CD8-positive, alpha-beta memory T cell (primary cell): ENCODE results near the gene CTNNBL1. TPM values are rescaled to one million over a fixed set of nuclear protein-coding genes. Genes with fewer than 3 reads are reported as not detected.
A peak's percentile ranks its signal among the peaks of the same experiment; 100 is the strongest.
"Not testable (repeated sequence)": the region's sequence is repeated elsewhere in the genome, so short reads cannot be mapped to it uniquely, and the experiment has no call there.

Experiments used
- CTCF ChIA-PET: fragments of 350-600 bp; sonication (Branson Sonifier 250); formaldehyde crosslinking; loops from one replicate; lab custom pipeline; 2021; ENCODE audit warnings: antibody characterized with exemption; lab: Charles Lee
- POLR2A ChIA-PET: fragments of 350-600 bp; sonication (Branson Sonifier 250); formaldehyde crosslinking; loops from one replicate; lab custom pipeline; 2021; ENCODE audit warnings: antibody characterized with exemption; lab: Charles Lee
- DNase-seq, 5 donors: peaks; one replicate each; pipeline versions ENCODE4 v3.0.0 to v3.0.0-alpha.2; 2020 to 2022; ENCODE audit warnings: mixed read lengths in 1 of 5
- H3K27ac ChIP-seq: one replicate; pipeline ENCODE4 v1.7.0; 2013; ENCODE audit warnings: low read depth, mild to moderate bottlenecking, low read length, moderate library complexity
- H3K27me3 ChIP-seq: 2 replicates; pipeline ENCODE4 v1.7.0; 2013; ENCODE audit warnings: low read length, mild to moderate bottlenecking; ENCODE audit not compliant: insufficient read depth, poor library complexity, severe bottlenecking
- H3K36me3 ChIP-seq: 2 replicates; pipeline ENCODE4 v1.7.0; 2013; ENCODE audit warnings: mild to moderate bottlenecking, low read length, moderate library complexity; ENCODE audit not compliant: insufficient read depth
- H3K4me1 ChIP-seq: 2 replicates; pipeline ENCODE4 v1.7.0; 2013; ENCODE audit warnings: mild to moderate bottlenecking, low read length, moderate library complexity; ENCODE audit not compliant: insufficient read depth
- H3K4me3 ChIP-seq: 2 replicates; pipeline ENCODE4 v1.7.0; 2013; ENCODE audit warnings: mild to moderate bottlenecking, low read length
- H3K9me3 ChIP-seq: 2 replicates; pipeline ENCODE4 v1.7.0; 2013; ENCODE audit warnings: mild to moderate bottlenecking, low read length
- H3K27ac Mint-ChIP-seq, 8 donors: one replicate each; pipeline ENCODE4 v1.8.0; 2020 to 2021; ENCODE audit warnings: mixed read lengths in 8 of 8, mild to moderate bottlenecking in 6 of 8, inconsistent platforms in 3 of 8, moderate library complexity in 3 of 8
- H3K27me3 Mint-ChIP-seq, 2 donors: one replicate each; pipeline ENCODE4 v1.8.0; 2020 to 2021; ENCODE audit warnings: mixed read lengths in 2 of 2, mild to moderate bottlenecking in 1 of 2, moderate library complexity in 1 of 2
- H3K36me3 Mint-ChIP-seq, 3 donors: one replicate each; pipeline ENCODE4 v1.8.0; 2020 to 2021; ENCODE audit warnings: mixed read lengths in 3 of 3, inconsistent platforms in 1 of 3, mild to moderate bottlenecking in 1 of 3
- H3K4me1 Mint-ChIP-seq, 3 donors: one replicate each; pipeline ENCODE4 v1.8.0; 2020 to 2021; ENCODE audit warnings: mixed read lengths in 3 of 3, inconsistent platforms in 1 of 3, mild to moderate bottlenecking in 1 of 3
- H3K4me3 Mint-ChIP-seq, 7 donors: one replicate each; pipeline ENCODE4 v1.8.0; 2020 to 2021; ENCODE audit warnings: mixed read lengths in 7 of 7, mild to moderate bottlenecking in 6 of 7, moderate library complexity in 4 of 7, inconsistent platforms in 2 of 7
- H3K9me3 Mint-ChIP-seq, 5 donors: one replicate each; pipeline ENCODE4 v1.8.0; 2020 to 2022; ENCODE audit warnings: mixed read lengths in 5 of 5, mild to moderate bottlenecking in 3 of 5, moderate library complexity in 2 of 5, inconsistent platforms in 1 of 5
- polyA plus RNA-seq: library from polyadenylated mRNA; unstranded; fragments of 300-500 nt; fragmentation: Illumina TruSeq; gene quantifications from one replicate; pipeline ENCODE4 v1.2.3, GENCODE V29; 2021
- total RNA-seq, 2 experiments: library from RNA; stranded (reverse); gene quantifications; one replicate each; pipeline ENCODE4 v1.2.3, GENCODE V29; 2021

CTNNBL1 gene
- total and polyA plus RNA-seq, 3 experiments from 2014 or later = 86.8 to 97.8 (median 88.9) TPM

GRCh38 chr20:37697314-37697713, 3.5 kb downstream of the CTNNBL1 start:
- Mint-ChIP-seq H3K4me1 (peaks cover 33 to 61% (median 59%) of the 10 kb centered on the region in 3 donors), H3K9me3 (no peaks in the 10 kb centered on the region), H3K27me3 (no peaks in the 10 kb centered on the region), H3K27ac (peak overlapping the region in 2 of 8 donors; percentile 11 to 42), H3K36me3 (peaks cover 0 to 23% (median 0%) of the 10 kb centered on the region in 3 donors), H3K4me3 (no peak overlapping the region)
- H3K27me3 ChIP-seq = no peaks in the 10 kb centered on the region
- no peaks in the 10 kb centered on the region for H3K36me3 ChIP-seq
- ChIA-PET CTCF (no interaction called here), POLR2A (no interaction called here)
- DNase-seq = no peak
- H3K4me3 ChIP-seq = no peak overlapping the region
- peaks cover 14% of the 10 kb centered on the region for H3K4me1 ChIP-seq
- no peak overlapping the region for H3K27ac ChIP-seq
- no peaks in the 10 kb centered on the region for H3K9me3 ChIP-seq

GRCh38 chr20:37699202-37699601, 5.4 kb downstream of the CTNNBL1 start:
- ChIA-PET POLR2A (no interaction called here), CTCF (no interaction called here)
- Mint-ChIP-seq H3K27me3 (no peaks in the 10 kb centered on the region), H3K9me3 (no peaks in the 10 kb centered on the region), H3K4me3 (no peak overlapping the region), H3K36me3 (peaks cover 0 to 16% (median 2%) of the 10 kb centered on the region in 3 donors), H3K4me1 (peaks cover 26 to 54% (median 48%) of the 10 kb centered on the region in 3 donors), H3K27ac (no peak overlapping the region)
- DNase-seq = no peak
- H3K27me3 ChIP-seq = no peaks in the 10 kb centered on the region
- peaks cover 13% of the 10 kb centered on the region for H3K4me1 ChIP-seq
- H3K4me3 ChIP-seq = no peak overlapping the region
- no peak overlapping the region for H3K27ac ChIP-seq
- H3K9me3 ChIP-seq = no peaks in the 10 kb centered on the region
- no peaks in the 10 kb centered on the region for H3K36me3 ChIP-seq

GRCh38 chr20:37700301-37700700, 6.5 kb downstream of the CTNNBL1 start:
- no peak overlapping the region for H3K4me3 Mint-ChIP-seq
- H3K36me3 Mint-ChIP-seq = peaks cover 0 to 14% (median 2%) of the 10 kb centered on the region in 3 donors
- CTCF ChIA-PET = no interaction called here
- H3K9me3 Mint-ChIP-seq = no peaks in the 10 kb centered on the region
- no peak for DNase-seq
- no peak overlapping the region for H3K27ac ChIP-seq
- H3K4me3 ChIP-seq = no peak overlapping the region
- peaks cover 3% of the 10 kb centered on the region for H3K4me1 ChIP-seq
- H3K27ac Mint-ChIP-seq = no peak overlapping the region
- peaks cover 20 to 52% (median 42%) of the 10 kb centered on the region in 3 donors for H3K4me1 Mint-ChIP-seq
- POLR2A ChIA-PET = no interaction called here
- no peaks in the 10 kb centered on the region for H3K9me3 ChIP-seq
- no peaks in the 10 kb centered on the region for H3K36me3 ChIP-seq
- no peaks in the 10 kb centered on the region for H3K27me3 Mint-ChIP-seq
- no peaks in the 10 kb centered on the region for H3K27me3 ChIP-seq

- H3K9me3 Mint-ChIP-seq, H3K27me3 Mint-ChIP-seq, CTCF ChIA-PET, H3K27ac ChIP-seq, H3K4me3 Mint-ChIP-seq, DNase-seq, POLR2A ChIA-PET, H3K27ac Mint-ChIP-seq, H3K36me3 ChIP-seq, H3K27me3 ChIP-seq, H3K9me3 ChIP-seq, H3K4me3 ChIP-seq, H3K4me1 ChIP-seq: not testable (repeated sequence)
- Mint-ChIP-seq H3K36me3 (peaks cover 0 to 13% (median 2%) of the 10 kb centered on the region in 3 donors), H3K4me1 (peaks cover 22 to 54% (median 45%) of the 10 kb centered on the region in 3 donors)
Measured at GRCh38 chr20:37701676-37702075, 7.8 kb downstream of the CTNNBL1 start.

GRCh38 chr20:37702403-37703034, 8.7 kb downstream of the CTNNBL1 start:
- POLR2A ChIA-PET = no interaction called here
- no peaks in the 10 kb centered on the region for H3K36me3 ChIP-seq

GRCh38 chr20:37703035-37703845, 9.4 kb downstream of the CTNNBL1 start:
- H3K4me1 ChIP-seq = no peaks in the 10 kb centered on the region
- H3K36me3 ChIP-seq = no peaks in the 10 kb centered on the region
- H3K4me1 Mint-ChIP-seq = peaks cover 23 to 57% (median 46%) of the 10 kb centered on the region in 3 donors
- CTCF ChIA-PET = no interaction called here
- peaks cover 0 to 13% (median 6%) of the 10 kb centered on the region in 3 donors for H3K36me3 Mint-ChIP-seq
- no peak overlapping the region for H3K4me3 ChIP-seq
- no peaks in the 10 kb centered on the region for H3K9me3 ChIP-seq
- H3K27me3 Mint-ChIP-seq = no peaks in the 10 kb centered on the region
- no peak overlapping the region for H3K4me3 Mint-ChIP-seq
- no peak overlapping the region for H3K27ac ChIP-seq
- no peaks in the 10 kb centered on the region for H3K9me3 Mint-ChIP-seq
- H3K27ac Mint-ChIP-seq = no peak overlapping the region
- DNase-seq = no peak
- no peaks in the 10 kb centered on the region for H3K27me3 ChIP-seq
- POLR2A ChIA-PET = no interaction called here

More at GRCh38 chr20:37702403-37703034, 8.7 kb downstream of the CTNNBL1 start:
- H3K4me1 ChIP-seq = no peaks in the 10 kb centered on the region
- Mint-ChIP-seq H3K9me3 (no peaks in the 10 kb centered on the region), H3K4me1 (peaks cover 21 to 57% (median 46%) of the 10 kb centered on the region in 3 donors), H3K36me3 (peaks cover 0 to 10% (median 2%) of the 10 kb centered on the region in 3 donors), H3K27ac (no peak overlapping the region), H3K4me3 (no peak overlapping the region), H3K27me3 (no peaks in the 10 kb centered on the region)
- no peaks in the 10 kb centered on the region for H3K27me3 ChIP-seq
- no peak for DNase-seq
- no peak overlapping the region for H3K27ac ChIP-seq
- no peaks in the 10 kb centered on the region for H3K9me3 ChIP-seq
- H3K4me3 ChIP-seq = no peak overlapping the region
- CTCF ChIA-PET = no interaction called here

- peaks cover 23 to 53% (median 37%) of the 10 kb centered on the region in 3 donors for H3K4me1 Mint-ChIP-seq
- Histone ChIP-seq H3K9me3 (no peaks in the 10 kb centered on the region), H3K4me1 (no peaks in the 10 kb centered on the region), H3K27me3 (no peaks in the 10 kb centered on the region), H3K27ac (no peak overlapping the region), H3K4me3 (no peak overlapping the region), H3K36me3 (no peaks in the 10 kb centered on the region)
- DNase-seq = no peak
- ChIA-PET POLR2A (no interaction called here), CTCF (no interaction called here)
- H3K4me3 Mint-ChIP-seq = no peak overlapping the region
- no peaks in the 10 kb centered on the region for H3K27me3 Mint-ChIP-seq
- H3K9me3 Mint-ChIP-seq = no peaks in the 10 kb centered on the region
- H3K36me3 Mint-ChIP-seq = peaks cover 0 to 8% (median 6%) of the 10 kb centered on the region in 3 donors
- no peak overlapping the region for H3K27ac Mint-ChIP-seq
Measured at GRCh38 chr20:37704955-37705354, 11.1 kb downstream of the CTNNBL1 start.

GRCh38 chr20:37706298-37706697, 12.5 kb downstream of the CTNNBL1 start:
- Histone ChIP-seq H3K27me3 (no peaks in the 10 kb centered on the region), H3K36me3 (no peaks in the 10 kb centered on the region), H3K4me3 (no peak overlapping the region), H3K9me3 (no peaks in the 10 kb centered on the region), H3K4me1 (no peaks in the 10 kb centered on the region), H3K27ac (no peak overlapping the region)
- Mint-ChIP-seq H3K27ac (no peak overlapping the region), H3K4me3 (no peak overlapping the region), H3K36me3 (peaks cover 0 to 12% (median 6%) of the 10 kb centered on the region in 3 donors), H3K9me3 (no peaks in the 10 kb centered on the region), H3K27me3 (no peaks in the 10 kb centered on the region), H3K4me1 (peaks cover 32 to 59% (median 39%) of the 10 kb centered on the region in 3 donors)
- POLR2A ChIA-PET = no interaction called here
- CTCF ChIA-PET = no interaction called here
- DNase-seq = no peak
